Fibroblast of lung (primary cell): ENCODE results near the gene UBXN11. TPM values are rescaled to one million over a fixed set of nuclear protein-coding genes. Genes with fewer than 3 reads are reported as not detected.
"Not testable (repeated sequence)": the region's sequence is repeated elsewhere in the genome, so short reads cannot be mapped to it uniquely, and the experiment has no call there.

Experiments
- DNase-seq, 2 donors: peaks; one replicate each; pipeline versions ENCODE4 v3.0.0 to v3.0.0-alpha.2; 2010; ENCODE audit warnings: low read depth in 2 of 2
- H2AFZ ChIP-seq: 2 replicates; pipeline ENCODE4 v1.5.1; 2012; ENCODE audit warnings: low read length, control low read depth, inconsistent platforms
- H3K27ac ChIP-seq: 2 replicates; pipeline ENCODE4 v1.5.1; 2011; ENCODE audit warnings: low read length, control low read depth; ENCODE audit not compliant: insufficient read depth
- H3K27me3 ChIP-seq: 2 replicates; pipeline ENCODE4 v1.5.1; 2011; ENCODE audit warnings: mild to moderate bottlenecking, low read length; ENCODE audit not compliant: control insufficient read depth, insufficient read depth
- H3K36me3 ChIP-seq: 2 replicates; pipeline ENCODE4 v1.5.1; 2011; ENCODE audit warnings: low read length; ENCODE audit not compliant: control insufficient read depth, insufficient read depth
- H3K4me1 ChIP-seq: 2 replicates; pipeline ENCODE4 v1.5.1; 2011; ENCODE audit warnings: low read length; ENCODE audit not compliant: control insufficient read depth, insufficient read depth; ENCODE audit errors: extremely low read depth
- H3K4me2 ChIP-seq: 2 replicates; pipeline ENCODE4 v1.5.1; 2011; ENCODE audit warnings: low read length, control low read depth; ENCODE audit not compliant: insufficient read depth; ENCODE audit errors: extremely low read depth
- H3K4me3 ChIP-seq, 4 experiments: fragments of 200-600 bp in 1 of 4; sonication (generic) in 1 of 4; replicated peaks in 1 of 4; 2 replicates each; pipeline ENCODE4 v1.5.1; 2011 to 2016; ENCODE audit warnings: low read length in 4 of 4, low read depth in 3 of 4, mild to moderate bottlenecking in 3 of 4, control low read depth in 2 of 4, inconsistent platforms in 1 of 4, mixed read lengths in 1 of 4; ENCODE audit not compliant: insufficient read depth in 1 of 4; ENCODE audit errors: control extremely low read depth in 1 of 4
- H3K79me2 ChIP-seq: 2 replicates; pipeline ENCODE4 v1.5.1; 2012; ENCODE audit warnings: mild to moderate bottlenecking, low read length, inconsistent platforms; ENCODE audit not compliant: control insufficient read depth, insufficient read depth
- H3K9ac ChIP-seq: 2 replicates; pipeline ENCODE4 v1.5.1; 2011; ENCODE audit warnings: mild to moderate bottlenecking, low read length, control low read depth; ENCODE audit not compliant: insufficient read depth
- H3K9me3 ChIP-seq: 2 replicates; pipeline ENCODE4 v1.5.1; 2012; ENCODE audit warnings: low read depth, low read length; ENCODE audit not compliant: control insufficient read depth, insufficient read depth
- H4K20me1 ChIP-seq: 2 replicates; pipeline ENCODE4 v1.5.1; 2011; ENCODE audit warnings: low read length; ENCODE audit not compliant: control insufficient read depth, insufficient read depth; ENCODE audit errors: extremely low read depth
- EZH2 ChIP-seq: IDR thresholded peaks from 2 replicates; pipeline ENCODE4 v1.5.1; 2012; ENCODE audit warnings: low read length, control low read depth, mild to moderate bottlenecking; ENCODE audit errors: missing control alignments
- polyA plus RNA-seq, 2 donors: library from polyadenylated mRNA; depleted of rRNA in 1 of 2; stranded (reverse) in 1 of 2; unstranded in 1 of 2; fragments of >200 nt; gene quantifications; 2 replicates each; pipeline ENCODE4 v1.2.1, GENCODE V29; 2011 to 2012; ENCODE audit warnings: missing spikeins in 1 of 2
- total RNA-seq: library from RNA; depleted of rRNA; stranded (reverse); fragments of >200 nt; gene quantifications from 2 replicates; pipeline ENCODE4 v1.2.1, GENCODE V29; 2014
- TF ChIP-seq, protein P1 (sequence below), 2 donors: IDR thresholded peaks in 1 of 2; conservative IDR thresholded peaks in 1 of 2; 1 replicate in 1 of 2; 2 replicates in 1 of 2; pipeline ENCODE4 v1.5.1; 2011 to 2012; ENCODE audit warnings: low read length in 2 of 2, control low read depth in 1 of 2, inconsistent platforms in 1 of 2, low read depth in 1 of 2, mild to moderate bottlenecking in 1 of 2

The UBXN11 gene
- total and polyA plus RNA-seq, 2 donors (not counting 1 experiment from before 2014, with no cell fraction given) = 3.5 to 7.1 TPM

DNA sequence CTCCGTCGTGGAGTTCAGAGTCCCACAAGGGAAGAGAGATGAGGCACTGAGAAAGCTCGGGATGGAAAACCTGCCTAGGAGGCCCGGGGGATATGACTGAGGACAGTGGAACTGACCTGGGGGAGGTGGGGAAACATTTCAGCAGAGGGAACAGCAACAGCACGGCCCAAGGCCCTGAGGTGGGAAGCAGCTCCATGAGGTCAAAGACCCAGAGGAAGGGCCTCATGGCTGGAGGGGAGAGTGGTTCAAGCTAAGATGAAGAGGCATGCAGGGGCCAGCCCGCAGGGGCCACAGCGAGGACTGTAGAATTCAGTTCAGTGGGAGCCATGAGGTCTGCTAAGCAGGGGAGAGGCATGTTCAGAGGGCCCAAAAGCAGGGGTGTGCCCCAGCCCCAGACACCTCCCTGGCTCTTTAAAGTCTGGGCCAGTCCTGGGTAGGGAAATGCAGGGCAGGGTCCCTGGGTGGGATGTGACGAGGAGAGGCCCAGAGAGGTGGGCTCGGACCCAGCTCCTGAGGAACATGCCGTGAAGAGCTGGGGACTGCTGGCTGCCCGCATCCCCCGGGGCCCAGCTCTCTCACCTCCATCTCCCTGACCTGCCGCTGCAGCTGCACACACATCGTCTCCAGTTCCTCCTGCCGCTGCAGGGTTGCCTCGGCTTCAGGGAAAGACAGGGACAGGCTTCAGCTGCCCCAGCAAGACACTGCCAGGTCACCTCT is 9.9 kb downstream of the UBXN11 start:
- no peak for DNase-seq

DNA sequence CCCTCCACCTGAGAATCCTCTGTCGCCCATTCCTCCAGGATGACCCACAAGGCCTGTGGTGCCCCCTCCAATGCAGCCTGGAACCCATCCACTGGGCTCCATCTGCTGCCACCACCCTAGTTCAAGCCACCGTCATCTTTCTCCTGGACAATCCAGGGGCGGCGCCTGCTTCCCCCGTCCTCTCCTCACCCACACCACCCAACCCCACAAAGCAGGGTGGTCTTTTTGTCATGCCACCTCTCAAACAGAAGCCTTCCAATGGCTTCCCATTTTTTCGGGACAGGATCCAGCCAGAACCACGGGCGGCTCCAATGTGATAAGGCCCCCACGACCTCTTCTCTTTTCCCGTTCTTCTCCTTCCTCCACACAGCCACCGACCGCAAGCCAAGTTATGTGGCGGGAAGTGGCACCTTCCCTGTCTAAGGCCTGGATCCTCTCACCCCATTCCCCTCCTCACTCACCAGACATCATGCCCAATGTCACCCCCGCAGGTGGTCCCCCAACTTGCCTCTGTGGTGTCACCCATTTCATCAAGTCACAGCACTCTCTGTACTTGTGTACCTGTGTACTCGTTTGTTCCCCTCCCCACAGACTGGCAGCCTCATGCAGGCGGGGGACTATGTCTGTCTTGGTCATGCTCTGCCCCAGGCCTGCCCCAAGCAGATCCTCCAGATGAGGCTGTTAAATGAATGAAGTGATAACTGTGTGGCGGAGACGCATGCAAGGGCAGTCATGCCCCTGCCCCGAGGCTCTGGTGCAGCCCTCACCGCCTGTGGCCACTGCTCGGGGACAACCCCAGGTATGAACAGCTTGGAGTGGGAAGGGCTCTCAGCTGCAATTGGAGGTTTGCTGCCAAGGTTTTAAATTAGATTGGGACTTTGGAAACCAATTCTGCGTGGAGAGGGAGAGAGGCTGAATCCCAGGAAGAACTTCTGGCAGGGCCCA is 11.0 kb downstream of the UBXN11 start:
- H3K27me3 ChIP-seq = no peaks in the 10 kb centered on the region
- TF ChIP-seq EZH2 = no peak
- TF ChIP-seq, protein P1, sequence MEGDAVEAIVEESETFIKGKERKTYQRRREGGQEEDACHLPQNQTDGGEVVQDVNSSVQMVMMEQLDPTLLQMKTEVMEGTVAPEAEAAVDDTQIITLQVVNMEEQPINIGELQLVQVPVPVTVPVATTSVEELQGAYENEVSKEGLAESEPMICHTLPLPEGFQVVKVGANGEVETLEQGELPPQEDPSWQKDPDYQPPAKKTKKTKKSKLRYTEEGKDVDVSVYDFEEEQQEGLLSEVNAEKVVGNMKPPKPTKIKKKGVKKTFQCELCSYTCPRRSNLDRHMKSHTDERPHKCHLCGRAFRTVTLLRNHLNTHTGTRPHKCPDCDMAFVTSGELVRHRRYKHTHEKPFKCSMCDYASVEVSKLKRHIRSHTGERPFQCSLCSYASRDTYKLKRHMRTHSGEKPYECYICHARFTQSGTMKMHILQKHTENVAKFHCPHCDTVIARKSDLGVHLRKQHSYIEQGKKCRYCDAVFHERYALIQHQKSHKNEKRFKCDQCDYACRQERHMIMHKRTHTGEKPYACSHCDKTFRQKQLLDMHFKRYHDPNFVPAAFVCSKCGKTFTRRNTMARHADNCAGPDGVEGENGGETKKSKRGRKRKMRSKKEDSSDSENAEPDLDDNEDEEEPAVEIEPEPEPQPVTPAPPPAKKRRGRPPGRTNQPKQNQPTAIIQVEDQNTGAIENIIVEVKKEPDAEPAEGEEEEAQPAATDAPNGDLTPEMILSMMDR (conservative IDR thresholded peaks at IDR 0.05 in 1 of 2, IDR thresholded peaks at IDR 0.05 in 1 of 2; ENCODE audit: low read depth in 1 of 2, low read length in 2 of 2) = no peak
- H3K9ac ChIP-seq = no peak overlapping the region
- no peaks in the 10 kb centered on the region for H3K79me2 ChIP-seq
- no peak overlapping the region for H2AFZ ChIP-seq
- no peak overlapping the region for H3K27ac ChIP-seq
- H3K4me1 ChIP-seq = peaks cover 3% of the 10 kb centered on the region
- no peaks in the 10 kb centered on the region for H4K20me1 ChIP-seq
- H3K4me2 ChIP-seq = no peak overlapping the region
- no peaks in the 10 kb centered on the region for H3K36me3 ChIP-seq
- no peak for DNase-seq
- no peaks in the 10 kb centered on the region for H3K9me3 ChIP-seq
- no peak overlapping the region for H3K4me3 ChIP-seq

More for the DNA sequence above, 9.9 kb downstream of the UBXN11 start:
- TF ChIP-seq, protein P1 (conservative IDR thresholded peaks at IDR 0.05 in 1 of 2, IDR thresholded peaks at IDR 0.05 in 1 of 2; ENCODE audit: low read depth in 1 of 2, low read length in 2 of 2) = no peak
- TF ChIP-seq EZH2 = no peak
- H3K27me3 ChIP-seq = no peaks in the 10 kb centered on the region
- H3K4me1 ChIP-seq = peaks cover 3% of the 10 kb centered on the region
- no peaks in the 10 kb centered on the region for H3K36me3 ChIP-seq
- no peak overlapping the region for H3K4me2 ChIP-seq
- H2AFZ ChIP-seq = no peak overlapping the region
- no peaks in the 10 kb centered on the region for H4K20me1 ChIP-seq
- H3K27ac ChIP-seq = no peak overlapping the region
- H3K4me3 ChIP-seq = no peak overlapping the region
- no peaks in the 10 kb centered on the region for H3K79me2 ChIP-seq
- H3K9ac ChIP-seq = no peak overlapping the region
- H3K9me3 ChIP-seq = no peaks in the 10 kb centered on the region

DNA sequence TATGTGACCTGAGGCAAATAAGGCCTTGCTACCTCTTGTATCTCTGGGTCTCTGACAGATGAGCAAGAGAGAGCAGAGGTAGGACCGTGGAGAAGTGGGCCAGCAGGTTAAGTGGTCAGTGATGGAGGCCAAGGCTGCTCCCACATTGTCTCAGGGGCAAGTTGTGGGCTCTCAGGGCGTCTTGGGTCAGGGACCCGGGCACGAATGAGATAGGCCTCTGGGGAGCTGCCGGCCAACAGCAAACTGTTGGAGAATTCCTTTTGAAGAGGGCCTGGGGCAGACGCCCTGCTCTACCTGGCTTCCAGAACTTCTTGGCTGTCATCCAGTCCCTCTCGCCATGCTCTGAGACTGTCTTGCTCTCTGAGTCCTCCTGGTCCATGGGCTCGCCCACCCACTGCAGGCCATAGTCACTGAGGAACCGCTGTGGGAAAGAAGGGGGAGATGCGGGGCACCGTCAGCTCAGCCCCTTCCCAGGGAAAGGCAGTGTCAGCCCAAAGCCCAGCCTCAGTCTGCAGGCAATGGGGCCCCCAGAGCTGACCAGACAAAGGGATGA is 12.4 kb downstream of the UBXN11 start:
- Histone ChIP-seq H3K4me3 (no peak overlapping the region), H3K4me2 (no peak overlapping the region), H3K79me2 (no peaks in the 10 kb centered on the region), H3K27ac (no peak overlapping the region), H3K36me3 (no peaks in the 10 kb centered on the region), H4K20me1 (no peaks in the 10 kb centered on the region), H3K9me3 (no peaks in the 10 kb centered on the region), H3K27me3 (no peaks in the 10 kb centered on the region), H2AFZ (no peak overlapping the region), H3K4me1 (peaks cover 3% of the 10 kb centered on the region), H3K9ac (no peak overlapping the region)
- TF ChIP-seq, protein P1 (conservative IDR thresholded peaks at IDR 0.05 in 1 of 2, IDR thresholded peaks at IDR 0.05 in 1 of 2; ENCODE audit: low read depth in 1 of 2, low read length in 2 of 2) = no peak
- no peak for TF ChIP-seq EZH2
- no peak for DNase-seq

DNA sequence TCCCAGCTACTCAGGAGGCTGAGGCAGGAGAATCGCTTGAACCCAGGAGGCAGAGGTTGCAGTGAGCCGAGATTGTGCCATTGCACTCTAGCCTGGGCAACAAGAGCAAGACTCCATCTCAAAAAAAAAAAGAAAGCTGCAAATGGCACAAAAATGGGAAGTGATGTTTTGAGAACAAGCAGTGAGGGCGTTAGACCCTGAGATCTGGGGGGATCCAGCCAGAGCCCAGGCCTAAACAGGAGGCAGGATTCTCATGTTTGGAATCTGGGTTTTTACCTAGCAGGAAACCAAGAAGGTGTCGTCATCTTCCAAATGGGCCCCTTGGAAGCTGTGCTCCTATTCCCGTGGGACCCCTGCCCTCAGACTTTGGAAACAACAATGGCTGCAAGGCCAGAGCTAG is 13.7 kb downstream of the UBXN11 start:
- not testable (repeated sequence) for H3K36me3 ChIP-seq, DNase-seq, H2AFZ ChIP-seq, H3K9ac ChIP-seq, H3K27me3 ChIP-seq, H4K20me1 ChIP-seq, H3K4me2 ChIP-seq, H3K27ac ChIP-seq, H3K9me3 ChIP-seq, H3K4me3 ChIP-seq, H3K4me1 ChIP-seq, H3K79me2 ChIP-seq
